Uterus (tissue), 2 donors: ENCODE results near the gene MAP1LC3B2.

Experiments used
- POLR2A ChIP-seq, 2 donors: fragments of 450-650 bp; IDR thresholded peaks; one replicate each; pipeline ENCODE4 v1.6.1; 2016; ENCODE audit warnings: antibody characterized with exemption in 2 of 2, mild to moderate bottlenecking in 1 of 2, moderate library complexity in 1 of 2
- TF ChIP-seq, protein P1 (sequence below), 4 experiments: fragments of 200-600 bp in 2 of 4; fragments of 450-650 bp in 2 of 4; sonication (generic) in 2 of 4; IDR thresholded peaks; one replicate each; pipeline ENCODE4 v1.5.1; 2016 to 2019; ENCODE audit warnings: antibody characterized with exemption in 4 of 4, mild to moderate bottlenecking in 2 of 4, moderate library complexity in 1 of 4

DNA sequence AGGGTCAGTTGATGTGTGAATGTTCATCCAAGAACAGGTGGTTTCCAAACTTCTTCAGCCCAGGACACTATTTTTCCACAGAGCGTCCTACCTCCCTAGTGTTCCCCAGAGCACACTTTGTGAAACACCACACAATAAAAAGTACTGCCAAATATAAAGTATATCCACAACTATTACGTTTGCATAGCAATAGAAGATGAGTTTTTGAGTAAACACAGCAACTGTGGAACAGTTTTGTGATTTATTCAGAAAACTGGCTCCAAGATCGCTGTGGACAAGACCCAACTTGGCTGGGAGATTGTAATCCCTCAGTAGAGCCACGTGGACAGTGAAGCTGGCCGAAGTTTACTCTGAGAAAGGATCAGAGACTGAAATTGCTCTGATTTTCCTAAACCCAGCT is 14.5 kb upstream of the MAP1LC3B2 start:
- TF ChIP-seq, protein P1, sequence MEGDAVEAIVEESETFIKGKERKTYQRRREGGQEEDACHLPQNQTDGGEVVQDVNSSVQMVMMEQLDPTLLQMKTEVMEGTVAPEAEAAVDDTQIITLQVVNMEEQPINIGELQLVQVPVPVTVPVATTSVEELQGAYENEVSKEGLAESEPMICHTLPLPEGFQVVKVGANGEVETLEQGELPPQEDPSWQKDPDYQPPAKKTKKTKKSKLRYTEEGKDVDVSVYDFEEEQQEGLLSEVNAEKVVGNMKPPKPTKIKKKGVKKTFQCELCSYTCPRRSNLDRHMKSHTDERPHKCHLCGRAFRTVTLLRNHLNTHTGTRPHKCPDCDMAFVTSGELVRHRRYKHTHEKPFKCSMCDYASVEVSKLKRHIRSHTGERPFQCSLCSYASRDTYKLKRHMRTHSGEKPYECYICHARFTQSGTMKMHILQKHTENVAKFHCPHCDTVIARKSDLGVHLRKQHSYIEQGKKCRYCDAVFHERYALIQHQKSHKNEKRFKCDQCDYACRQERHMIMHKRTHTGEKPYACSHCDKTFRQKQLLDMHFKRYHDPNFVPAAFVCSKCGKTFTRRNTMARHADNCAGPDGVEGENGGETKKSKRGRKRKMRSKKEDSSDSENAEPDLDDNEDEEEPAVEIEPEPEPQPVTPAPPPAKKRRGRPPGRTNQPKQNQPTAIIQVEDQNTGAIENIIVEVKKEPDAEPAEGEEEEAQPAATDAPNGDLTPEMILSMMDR (IDR thresholded peaks at IDR 0.05), result no peak
- TF ChIP-seq POLR2A (IDR thresholded peaks at IDR 0.05), result no peak
